SK-N-SH treated with all-trans-retinoic acid at 6 μM for 48 hours (cell line): ENCODE results near the gene ATOH8.

ENCODE experiments used
- ATAC-seq: fragments of 200-7000 bp; cut with Tn5 transposase; 3 replicates; pipeline ENCODE4 v1.9.1; 2020; ENCODE audit warnings: mild to moderate bottlenecking, moderate library complexity
- ARNTL ChIP-seq: fragments of 450-650 bp; formaldehyde crosslinking; IDR thresholded peaks from 2 replicates; pipeline ENCODE4 v1.5.0; 2020; ENCODE audit warnings: low read depth, mild to moderate bottlenecking, moderate library complexity, borderline replicate concordance
- BACH2 ChIP-seq: fragments of 250-450 bp; sonication (Bioruptor Pico); IDR thresholded peaks from 2 replicates; pipeline ENCODE4 v1.9.0; 2021; ENCODE audit warnings: mild to moderate bottlenecking, borderline replicate concordance
- CSDC2 ChIP-seq: fragments of 250-450 bp; sonication (Bioruptor Pico); IDR thresholded peaks from 2 replicates; pipeline ENCODE4 v1.5.0; 2020; ENCODE audit warnings: mild to moderate bottlenecking, moderate library complexity
- CSRNP3 ChIP-seq: fragments of 250-450 bp; sonication (Bioruptor Pico); IDR thresholded peaks from 2 replicates; pipeline ENCODE4 v1.5.1; 2021; ENCODE audit warnings: mild to moderate bottlenecking, moderate library complexity
- ESRRG ChIP-seq: fragments of 250-450 bp; sonication (Bioruptor Pico); IDR thresholded peaks from 2 replicates; pipeline ENCODE4 v1.6.1; 2021; ENCODE audit warnings: mild to moderate bottlenecking
- GLIS3 ChIP-seq: fragments of 250-450 bp; sonication (Bioruptor Pico); IDR thresholded peaks from 2 replicates; pipeline ENCODE4 v1.5.0; 2020; ENCODE audit warnings: mild to moderate bottlenecking, moderate library complexity
- ISL1 ChIP-seq: fragments of 250-450 bp; sonication (Bioruptor Pico); IDR thresholded peaks from 2 replicates; pipeline ENCODE4 v2.1.2; 2022; ENCODE audit warnings: mild to moderate bottlenecking, moderate library complexity
- OSR1 ChIP-seq: fragments of 250-450 bp; sonication (Bioruptor Pico); IDR thresholded peaks from 2 replicates; pipeline ENCODE4 v1.8.0; 2022; ENCODE audit warnings: moderate library complexity, mild to moderate bottlenecking, inconsistent platforms
- PATZ1 ChIP-seq: fragments of 250-450 bp; sonication (Bioruptor Pico); IDR thresholded peaks from 2 replicates; pipeline ENCODE4 v1.8.0; 2020; ENCODE audit warnings: mild to moderate bottlenecking, moderate library complexity, borderline replicate concordance
- POU6F1 ChIP-seq: fragments of 250-450 bp; sonication (Bioruptor Pico); IDR thresholded peaks from 2 replicates; pipeline ENCODE4 v1.8.0; 2021; ENCODE audit warnings: low read depth, mild to moderate bottlenecking, moderate library complexity, borderline replicate concordance
- PPARA ChIP-seq: fragments of 250-450 bp; sonication (Bioruptor Pico); IDR thresholded peaks from 2 replicates; pipeline ENCODE4 v1.5.0; 2020; ENCODE audit warnings: mild to moderate bottlenecking, borderline replicate concordance
- RARB ChIP-seq: fragments of 250-450 bp; sonication (Bioruptor Pico); IDR thresholded peaks from 2 replicates; pipeline ENCODE4 v1.8.0; 2021; ENCODE audit warnings: mild to moderate bottlenecking, moderate library complexity
- SNAI2 ChIP-seq: fragments of 250-450 bp; sonication (Bioruptor Pico); IDR thresholded peaks from 2 replicates; pipeline ENCODE4 v1.5.0; 2020; ENCODE audit warnings: mild to moderate bottlenecking, moderate library complexity
- TCF4 ChIP-seq: fragments of 250-450 bp; sonication (Bioruptor Pico); IDR thresholded peaks from 2 replicates; pipeline ENCODE4 v1.8.0; 2021; ENCODE audit warnings: mild to moderate bottlenecking, moderate library complexity, borderline replicate concordance
- TOX ChIP-seq: fragments of 250-450 bp; sonication (Bioruptor Pico); IDR thresholded peaks from 2 replicates; pipeline ENCODE4 v1.8.0; 2021; ENCODE audit warnings: mild to moderate bottlenecking, moderate library complexity, borderline replicate concordance
- TSHZ2 ChIP-seq: fragments of 250-450 bp; sonication (Bioruptor Pico); IDR thresholded peaks from 2 replicates; pipeline ENCODE4 v1.5.0; 2020; ENCODE audit warnings: mild to moderate bottlenecking, moderate library complexity
- ZC3H10 ChIP-seq: fragments of 250-450 bp; sonication (Bioruptor Pico); IDR thresholded peaks from 2 replicates; pipeline ENCODE4 v1.5.1; 2021; ENCODE audit warnings: mild to moderate bottlenecking, moderate library complexity
- ZFP3 ChIP-seq: fragments of 250-450 bp; sonication (Bioruptor Pico); IDR thresholded peaks from 2 replicates; pipeline ENCODE4 v1.5.0; 2020; ENCODE audit warnings: mild to moderate bottlenecking, moderate library complexity
- ZFP30 ChIP-seq: fragments of 450-650 bp; formaldehyde crosslinking; IDR thresholded peaks from 2 replicates; pipeline ENCODE4 v1.5.0; 2022; ENCODE audit warnings: mild to moderate bottlenecking, moderate library complexity
- ZNF565 ChIP-seq: fragments of 450-650 bp; formaldehyde crosslinking; conservative IDR thresholded peaks from 2 replicates; pipeline ENCODE4 v1.5.0; 2020; ENCODE audit warnings: low read depth, mild to moderate bottlenecking, moderate library complexity
- ZNF70 ChIP-seq: fragments of 450-650 bp; formaldehyde crosslinking; IDR thresholded peaks from 2 replicates; pipeline ENCODE4 v1.5.0; 2020; ENCODE audit warnings: mild to moderate bottlenecking, moderate library complexity
- ZNF8 ChIP-seq: fragments of 450-650 bp; formaldehyde crosslinking; IDR thresholded peaks from 2 replicates; pipeline ENCODE4 v1.5.0; 2020; ENCODE audit warnings: mild to moderate bottlenecking, moderate library complexity

Gene ATOH8

GRCh38 chr2:85811180-85812093, 57.6 kb downstream of the ATOH8 start (continued):
- TF ChIP-seq RARB (no peak), ZNF70 (CRISPR knock-in tag) (no peak), ISL1 (CRISPR knock-in tag) (no peak), GLIS3 (CRISPR knock-in tag) (no peak), TOX (CRISPR knock-in tag) (no peak), SNAI2 (CRISPR knock-in tag) (no peak), POU6F1 (CRISPR knock-in tag) (no peak)

GRCh38 chr2:85812094-85812735, 58.4 kb downstream of the ATOH8 start:
- TF ChIP-seq POU6F1 (CRISPR knock-in tag) = no peak
- no peak for TF ChIP-seq ARNTL (CRISPR knock-in tag)
- TF ChIP-seq ZFP3 (CRISPR knock-in tag) = no peak
- ATAC-seq = no peak

- no peak for ATAC-seq
Observed at GRCh38 chr2:85813211-85813981, 59.6 kb downstream of the ATOH8 start.

More at GRCh38 chr2:85813211-85813981, 59.6 kb downstream of the ATOH8 start:
- TF ChIP-seq CSRNP3 = no peak
- no peak for TF ChIP-seq PPARA
- no peak for TF ChIP-seq TCF4 (CRISPR knock-in tag)
- no peak for TF ChIP-seq PATZ1 (CRISPR knock-in tag)
- no peak for TF ChIP-seq GLIS3 (CRISPR knock-in tag)
- no peak for TF ChIP-seq ZFP30 (CRISPR knock-in tag)
- TF ChIP-seq TSHZ2 = no peak
- TF ChIP-seq ISL1 (CRISPR knock-in tag) = no peak
- no peak for TF ChIP-seq ZC3H10
- TF ChIP-seq ZNF565 (CRISPR knock-in tag) = no peak
- no peak for TF ChIP-seq ARNTL (CRISPR knock-in tag)
- no peak for TF ChIP-seq ZNF8 (CRISPR knock-in tag)
- TF ChIP-seq OSR1 (CRISPR knock-in tag) = no peak
- TF ChIP-seq SNAI2 (CRISPR knock-in tag) = no peak
- no peak for TF ChIP-seq POU6F1 (CRISPR knock-in tag)
- TF ChIP-seq ZNF70 (CRISPR knock-in tag) = no peak
- no peak for TF ChIP-seq BACH2 (CRISPR knock-in tag)
- TF ChIP-seq ESRRG (CRISPR knock-in tag) = no peak
- TF ChIP-seq ZFP3 (CRISPR knock-in tag) = no peak
- TF ChIP-seq CSDC2 (CRISPR knock-in tag) = no peak
